Activated CD4-positive, CD25-positive, alpha-beta regulatory T cell treated with anti-CD3 and anti-CD28 coated beads, Interleukin-2, amount 50 U/mL, for 16 hours (primary cell): Measurements from ENCODE around the gene SCIN.
"Not testable (repeated sequence)": the region's sequence is repeated elsewhere in the genome, so short reads cannot be mapped to it uniquely, and the experiment has no call there.

Experiments used
- DNase-seq: peaks from one replicate; pipeline ENCODE4 v3.0.0-alpha.2; 2020; ENCODE audit warnings: low read depth, low spot score

SCIN gene

DNA sequence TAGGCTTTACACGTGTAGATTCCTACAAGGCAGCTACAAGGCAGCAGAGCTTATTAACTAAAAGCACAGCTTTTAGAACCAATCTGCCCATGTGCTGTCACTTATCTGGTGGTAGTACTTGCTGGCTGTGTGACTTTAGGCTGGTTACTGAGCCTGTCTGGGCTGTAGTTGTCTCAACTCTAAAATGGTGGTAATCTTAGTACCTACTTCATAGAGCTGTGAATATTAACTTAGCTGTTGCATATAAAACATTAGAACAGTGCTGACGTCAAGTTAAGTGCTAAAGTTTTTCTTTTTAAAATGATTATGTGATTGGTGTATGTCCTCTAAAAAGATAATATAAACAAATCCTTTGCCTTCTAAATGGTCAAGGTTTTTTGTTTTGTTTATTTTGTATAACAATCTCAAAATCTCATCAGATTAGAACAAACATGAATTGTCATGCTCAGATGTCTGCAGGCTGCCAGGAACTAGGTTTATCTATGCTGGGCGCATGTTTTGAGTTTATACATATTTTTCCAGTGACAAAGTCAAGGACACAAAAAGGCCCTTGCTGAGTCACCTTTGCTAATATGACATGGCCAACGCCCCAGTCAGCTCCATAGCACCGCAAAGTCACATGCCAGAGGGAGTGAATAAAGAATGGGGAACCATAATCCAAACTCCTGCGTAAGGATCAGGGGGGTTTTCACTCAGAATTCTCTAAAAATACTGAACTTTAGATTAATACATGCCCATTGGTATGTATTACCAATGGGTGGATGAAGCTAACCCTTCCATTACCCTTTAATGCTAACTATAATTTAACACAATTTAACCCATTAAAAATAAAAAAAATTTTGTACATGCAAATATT is 77.1 kb downstream of the SCIN start:
- no peak for DNase-seq

GRCh38 chr7:12648704-12649261 is 78.3 kb downstream of the SCIN start:
- DNase-seq = no peak

GRCh38 chr7:12649348-12649747 is 78.8 kb downstream of the SCIN start:
- no peak for DNase-seq

DNA sequence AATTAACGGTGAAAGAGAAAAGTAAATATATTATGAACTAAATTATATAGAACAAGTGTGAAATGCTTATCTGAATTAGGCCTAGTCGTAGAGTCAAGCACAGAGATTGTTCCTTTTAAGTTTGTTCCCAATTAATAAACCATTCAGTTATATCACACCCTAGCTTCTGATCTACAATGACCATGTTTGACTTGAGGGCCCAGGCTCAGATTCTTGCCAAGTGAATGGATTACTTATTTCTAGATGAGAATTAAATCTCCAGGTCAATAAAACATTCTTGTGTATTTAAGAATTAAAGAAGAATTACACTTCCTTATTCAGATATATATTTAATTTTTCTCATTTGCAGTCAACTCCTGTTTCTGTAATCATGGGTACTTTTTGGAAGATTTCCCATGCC is 79.6 kb downstream of the SCIN start:
- DNase-seq = no peak

DNA sequence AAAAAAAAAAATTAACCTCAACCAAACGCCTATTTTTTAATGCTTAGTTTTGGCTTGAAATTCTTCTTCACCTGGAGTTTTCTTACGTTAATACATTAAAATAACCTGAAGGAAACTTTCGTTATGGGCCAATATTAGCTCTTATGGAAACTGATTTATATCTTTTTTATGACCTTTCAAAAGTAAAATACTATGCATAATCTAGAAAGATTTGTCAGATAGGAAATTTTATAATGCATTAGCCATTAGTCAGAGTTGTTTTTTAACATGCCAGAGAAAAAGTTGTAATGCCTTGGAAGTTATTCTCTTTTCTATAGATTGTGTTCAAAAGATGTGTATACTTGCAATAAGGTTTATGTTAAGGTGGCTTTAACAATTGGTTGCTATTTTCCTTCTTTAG is 82.6 kb downstream of the SCIN start:
- no peak for DNase-seq

DNA sequence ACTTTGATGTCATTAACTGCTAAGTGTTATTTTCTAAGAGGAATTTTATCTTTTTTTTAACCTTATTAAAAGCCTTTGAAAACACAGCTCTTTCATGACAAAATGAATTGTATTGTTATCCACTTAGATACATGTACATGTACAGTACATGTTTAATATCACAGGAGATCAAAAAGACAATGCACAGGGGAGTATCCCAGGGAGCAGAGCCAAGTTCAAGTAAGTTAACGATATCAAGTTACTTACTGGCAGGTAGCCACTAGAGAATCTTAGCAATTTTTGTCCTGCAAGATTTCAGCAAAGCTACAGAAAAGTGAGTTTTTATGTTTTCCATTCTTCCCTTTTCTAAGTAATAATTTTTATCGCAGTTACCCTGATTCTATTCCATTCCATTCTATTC is 83.0 kb downstream of the SCIN start:
- no peak for DNase-seq

GRCh38 chr7:12655161-12655560 is 84.6 kb downstream of the SCIN start:
- DNase-seq = no peak

DNA sequence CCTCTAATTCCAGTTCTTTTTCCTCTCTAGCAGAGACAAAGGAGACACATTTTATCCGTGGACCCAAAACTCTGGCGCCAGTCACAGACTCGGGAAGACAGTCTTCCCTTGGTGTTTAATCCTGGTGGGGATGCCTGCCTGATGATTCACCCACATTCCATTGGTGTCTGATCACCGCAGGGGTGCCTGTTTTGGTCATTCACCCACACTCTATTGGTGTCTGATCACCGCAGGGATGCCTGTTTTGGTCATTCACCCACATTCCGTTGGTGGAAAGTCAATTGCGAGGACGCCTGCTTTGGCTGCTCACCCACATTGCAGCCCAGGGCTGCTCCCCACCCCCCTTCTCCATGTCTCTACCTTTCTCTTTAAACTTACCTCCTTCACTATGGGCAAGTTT is 89.9 kb downstream of the SCIN start:
- DNase-seq = not testable (repeated sequence)

GRCh38 chr7:12660986-12661385 is 90.5 kb downstream of the SCIN start:
- not testable (repeated sequence) for DNase-seq

GRCh38 chr7:12661581-12661980 is 91.1 kb downstream of the SCIN start:
- no peak for DNase-seq

- no peak for DNase-seq
These were observed 99.6 kb downstream of the SCIN start for GRCh38 chr7:12670000-12670729.

GRCh38 chr7:12670743-12671520 is 100.4 kb downstream of the SCIN start:
- DNase-seq = no peak

DNA sequence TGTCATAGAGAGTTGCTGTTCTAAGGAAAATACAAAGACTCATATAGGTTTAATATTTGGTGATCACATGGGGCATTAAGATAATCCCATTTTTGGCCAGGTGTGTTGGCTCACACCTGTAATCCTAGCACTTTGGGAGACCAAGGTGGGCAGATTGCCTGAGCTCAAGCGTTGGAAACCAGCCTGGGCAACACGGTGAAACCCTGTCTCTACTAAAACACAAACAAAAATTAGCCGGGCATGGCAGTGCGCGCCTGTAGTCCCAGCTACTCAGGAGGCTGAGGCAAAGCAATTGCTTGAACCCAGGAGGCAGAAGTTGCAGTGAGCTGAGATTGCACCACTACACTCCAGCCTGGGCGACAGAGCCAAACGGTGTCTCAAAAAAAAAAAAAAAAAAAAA is 102.9 kb downstream of the SCIN start:
- not testable (repeated sequence) for DNase-seq

- no peak for DNase-seq
These were observed 103.5 kb downstream of the SCIN start for GRCh38 chr7:12674053-12674452.

GRCh38 chr7:12674861-12675260 is 104.3 kb downstream of the SCIN start:
- DNase-seq = peak; percentile 10

DNA sequence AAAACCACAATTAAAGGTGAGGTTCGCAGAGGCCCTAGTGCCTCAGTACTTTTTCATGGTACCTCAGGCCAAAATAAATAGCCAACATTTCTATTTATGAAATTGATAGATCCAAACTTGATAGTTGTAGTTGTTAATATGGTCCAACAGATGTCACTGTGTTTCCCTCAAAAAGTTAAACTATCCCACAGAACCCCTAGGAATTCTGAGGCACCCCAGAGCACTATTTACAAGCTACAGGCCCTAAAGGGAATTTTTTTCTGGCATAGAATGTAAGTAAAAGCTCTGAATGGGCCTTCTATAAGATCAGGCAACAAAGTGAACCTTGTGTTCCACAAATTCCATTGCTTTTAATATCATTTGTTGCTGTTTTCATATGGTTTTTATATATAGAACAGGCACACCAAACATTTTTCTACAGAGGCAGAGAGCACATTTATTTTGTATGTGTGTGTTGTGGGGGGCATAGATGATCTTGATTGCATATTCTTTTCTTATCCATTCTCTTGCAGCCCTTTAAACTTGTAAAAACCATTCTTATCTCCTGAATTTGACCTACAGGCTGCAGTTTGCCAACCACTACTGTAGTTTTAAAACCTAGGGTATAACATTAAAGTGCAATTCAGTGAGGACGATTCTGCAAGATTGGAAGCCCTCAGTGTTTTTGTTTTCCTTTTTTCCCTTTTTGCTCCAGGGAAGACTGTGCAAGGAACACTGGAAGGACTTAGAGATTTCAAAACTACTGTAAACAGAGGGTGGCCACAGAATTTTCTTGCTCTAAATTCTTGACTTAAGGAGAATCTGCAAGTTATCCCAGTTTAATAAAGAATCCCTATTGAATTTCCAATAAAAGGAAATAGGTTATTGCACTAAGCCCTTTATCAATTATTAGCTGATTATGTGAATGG is 113.4 kb downstream of the SCIN start:
- no peak for DNase-seq

- no peak for DNase-seq
These were observed 114.2 kb downstream of the SCIN start for GRCh38 chr7:12684733-12685132.

- no peak for DNase-seq
These were observed 115.0 kb downstream of the SCIN start for GRCh38 chr7:12685550-12685949.

GRCh38 chr7:12686234-12686890 is 115.8 kb downstream of the SCIN start:
- DNase-seq = peak; percentile 89
